Upper lobe of left lung (tissue), 4 donors: Measurements from ENCODE around the gene PSMC2.

Source experiments
- CTCF ChIP-seq, 6 experiments: fragments of 450-650 bp in 4 of 6; fragments of 200-600 bp in 2 of 6; sonication (generic) in 2 of 6; IDR thresholded peaks; one replicate each; pipeline ENCODE4 v1.5.1; 2016 to 2019; ENCODE audit warnings: antibody characterized with exemption in 6 of 6
- POLR2AphosphoS5 ChIP-seq, 2 donors: sonication (generic); formaldehyde crosslinking; IDR thresholded peaks; one replicate each; pipeline ENCODE4 v1.5.1; 2017; ENCODE audit warnings: antibody characterized with exemption in 2 of 2

- no peak for TF ChIP-seq CTCF (IDR thresholded peaks at IDR 0.05)
- TF ChIP-seq POLR2AphosphoS5 (IDR thresholded peaks at IDR 0.05) = no peak
Observed at GRCh38 chr7:103299660-103300059, 47.8 kb upstream of the PSMC2 start.
